Natural killer cell (primary cell): ENCODE measurements around the gene CAMTA1. TPM values are rescaled to one million over a fixed set of nuclear protein-coding genes. Genes with fewer than 3 reads are reported as not detected.

Source experiments
- ATAC-seq, 3 donors: fragments of 150-1000 bp in 2 of 3; fragments of 200-7000 bp in 1 of 3; cut with Tn5 transposase; 1 replicate in 1 of 3; 2 replicates in 2 of 3; pipeline ENCODE4 v1.10.0; 2021; ENCODE audit warnings: mild to moderate bottlenecking in 2 of 3, moderate library complexity in 2 of 3
- DNase-seq, 2 donors: peaks; one replicate each; pipeline versions ENCODE4 v3.0.0 to v3.0.0-alpha.2; 2013 to 2021; ENCODE audit warnings: mixed read lengths in 1 of 2
- H3K27ac ChIP-seq: one replicate; pipeline ENCODE4 v1.5.1; 2013; ENCODE audit warnings: mild to moderate bottlenecking, low read length
- H3K27me3 ChIP-seq: one replicate; pipeline ENCODE4 v1.6.1; 2013; ENCODE audit warnings: low read length; ENCODE audit not compliant: control insufficient read depth, insufficient read depth
- H3K36me3 ChIP-seq: one replicate; pipeline ENCODE4 v1.6.1; 2013; ENCODE audit warnings: low read length; ENCODE audit not compliant: control insufficient read depth, insufficient read depth
- H3K4me1 ChIP-seq: one replicate; pipeline ENCODE4 v1.6.1; 2013; ENCODE audit warnings: low read length; ENCODE audit not compliant: control insufficient read depth, insufficient read depth
- H3K4me3 ChIP-seq: one replicate; pipeline ENCODE4 v1.5.1; 2013; ENCODE audit warnings: low read length
- H3K9me3 ChIP-seq: one replicate; pipeline ENCODE4 v1.6.1; 2013; ENCODE audit warnings: low read length; ENCODE audit not compliant: control insufficient read depth, insufficient read depth
- H3K27ac Mint-ChIP-seq, 2 donors: one replicate each; pipeline ENCODE4 v1.8.0; 2022; ENCODE audit warnings: mild to moderate bottlenecking in 2 of 2, mixed read lengths in 2 of 2, moderate library complexity in 1 of 2
- H3K27me3 Mint-ChIP-seq, 2 donors: one replicate each; pipeline ENCODE4 v1.8.0; 2022; ENCODE audit warnings: low read depth in 2 of 2, mixed read lengths in 2 of 2
- H3K36me3 Mint-ChIP-seq: one replicate; pipeline ENCODE4 v1.8.0; 2022; ENCODE audit warnings: mixed read lengths
- H3K4me1 Mint-ChIP-seq, 2 donors: one replicate each; pipeline ENCODE4 v1.8.0; 2022; ENCODE audit warnings: mixed read lengths in 2 of 2
- H3K4me3 Mint-ChIP-seq: one replicate; pipeline ENCODE4 v1.8.0; 2022; ENCODE audit warnings: mild to moderate bottlenecking, moderate library complexity, mixed read lengths
- H3K9me3 Mint-ChIP-seq, 2 donors: one replicate each; pipeline ENCODE4 v1.8.0; 2022; ENCODE audit warnings: mixed read lengths in 2 of 2
- CTCF ChIP-seq: fragments of 200-600 bp; IDR thresholded peaks from one replicate; pipeline ENCODE4 v1.8.0; 2022; ENCODE audit warnings: antibody characterized with exemption
- WGBS: methylation state at CpG from one replicate; pipeline ENCODE4 v1.1.7; 2013; ENCODE audit warnings: missing lambda C conversion rate; ENCODE audit not compliant: insufficient coverage; 5-methylcytosine and 5-hydroxymethylcytosine counted together
- intact Hi-C: fragments of 100-400 bp; cut with micrococcal nuclease; formaldehyde crosslinking; loops from one replicate; pipeline ENCODE4 v1.14.2; 2022
- total RNA-seq, 4 donors: library from RNA; stranded (reverse); fragments of 120-200 nt in 1 of 4; gene quantifications; one replicate each; pipeline versions ENCODE4 v1.2.3 to v1.2.4, GENCODE V29; 2013 to 2022

The CAMTA1 gene
- total RNA-seq, 3 donors from 2014 or later (not counting 1 experiment from before 2014, with no cell fraction given): 40.6 to 53.3 (median 44.9) TPM

GRCh38 chr1:7382971-7383370 is 597.7 kb downstream of the CAMTA1 start:
- no peaks in the 10 kb centered on the region for H3K9me3 ChIP-seq
- H3K27ac Mint-ChIP-seq: no peak overlapping the region
- H3K4me1 ChIP-seq: no peaks in the 10 kb centered on the region
- H3K4me1 Mint-ChIP-seq: no peaks in the 10 kb centered on the region
- DNase-seq: no peak
- TF ChIP-seq CTCF: no peak
- H3K36me3 Mint-ChIP-seq: no peaks in the 10 kb centered on the region
- no peak overlapping the region for H3K27ac ChIP-seq
- no peaks in the 10 kb centered on the region for H3K27me3 ChIP-seq
- H3K36me3 ChIP-seq: no peaks in the 10 kb centered on the region
- ATAC-seq: no peak
- H3K9me3 Mint-ChIP-seq: no peaks in the 10 kb centered on the region
- intact Hi-C loops: no loop called here
- WGBS: 91% methylated on average over 5 of the region's 6 CpGs
- peaks cover 0 to 12% of the 10 kb centered on the region in 2 donors for H3K27me3 Mint-ChIP-seq
- no peak overlapping the region for H3K4me3 Mint-ChIP-seq
- H3K4me3 ChIP-seq: no peak overlapping the region

- Histone ChIP-seq H3K4me3 (no peak overlapping the region), H3K4me1 (no peaks in the 10 kb centered on the region), H3K36me3 (no peaks in the 10 kb centered on the region), H3K27me3 (no peaks in the 10 kb centered on the region), H3K27ac (no peak overlapping the region), H3K9me3 (no peaks in the 10 kb centered on the region)
- ATAC-seq (no peak), DNase-seq (no peak)
- no peak for TF ChIP-seq CTCF
- 91% methylated on average over 13 of the region's 13 CpGs for WGBS
- intact Hi-C loops: no loop called here
- H3K4me1 Mint-ChIP-seq: no peaks in the 10 kb centered on the region
- no peak overlapping the region for H3K27ac Mint-ChIP-seq
- H3K27me3 Mint-ChIP-seq: peaks cover 0 to 11% of the 10 kb centered on the region in 2 donors
- no peaks in the 10 kb centered on the region for H3K36me3 Mint-ChIP-seq
- no peaks in the 10 kb centered on the region for H3K9me3 Mint-ChIP-seq
- no peak overlapping the region for H3K4me3 Mint-ChIP-seq
Observed at GRCh38 chr1:7383671-7384520, 598.6 kb downstream of the CAMTA1 start.

- H3K27me3 Mint-ChIP-seq: peaks cover 0 to 3% of the 10 kb centered on the region in 2 donors
- Histone ChIP-seq H3K27me3 (no peaks in the 10 kb centered on the region), H3K36me3 (no peaks in the 10 kb centered on the region), H3K4me1 (no peaks in the 10 kb centered on the region), H3K27ac (no peak overlapping the region), H3K9me3 (no peaks in the 10 kb centered on the region), H3K4me3 (no peak overlapping the region)
- no peak for DNase-seq
- H3K27ac Mint-ChIP-seq: no peak overlapping the region
- intact Hi-C loops: no loop called here
- H3K4me3 Mint-ChIP-seq: no peak overlapping the region
- 76% methylated on average over 7 of the region's 7 CpGs for WGBS
- ATAC-seq: no peak
- no peak for TF ChIP-seq CTCF
- H3K36me3 Mint-ChIP-seq: no peaks in the 10 kb centered on the region
- no peaks in the 10 kb centered on the region for H3K4me1 Mint-ChIP-seq
- H3K9me3 Mint-ChIP-seq: no peaks in the 10 kb centered on the region
Observed at GRCh38 chr1:7384679-7385078, 599.4 kb downstream of the CAMTA1 start.
